Tibial nerve (tissue), 4 donors: ENCODE data around the gene PCSK7.

Experiments used
- CTCF ChIP-seq, 5 experiments: fragments of 200-600 bp in 3 of 5; fragments of 450-650 bp in 2 of 5; sonication (generic) in 3 of 5; IDR thresholded peaks; one replicate each; pipeline ENCODE4 v1.5.1; 2016 to 2019; ENCODE audit warnings: antibody characterized with exemption in 5 of 5, mild to moderate bottlenecking in 3 of 5, moderate library complexity in 2 of 5
- EP300 ChIP-seq, 2 donors: sonication (generic); formaldehyde crosslinking; IDR thresholded peaks; one replicate each; pipeline ENCODE4 v1.6.1; 2017; ENCODE audit warnings: antibody characterized with exemption in 2 of 2, mild to moderate bottlenecking in 1 of 2
- POLR2A ChIP-seq, 2 donors: fragments of 450-650 bp; IDR thresholded peaks; one replicate each; pipeline ENCODE4 v1.6.1; 2017; ENCODE audit warnings: antibody characterized with exemption in 2 of 2, mild to moderate bottlenecking in 2 of 2, moderate library complexity in 2 of 2

- TF ChIP-seq CTCF (IDR thresholded peaks at IDR 0.05) (no peak), POLR2A (IDR thresholded peaks at IDR 0.05) (no peak), EP300 (IDR thresholded peaks at IDR 0.05) (no peak)
Measured at GRCh38 chr11:117198613-117199012, 33.3 kb downstream of the PCSK7 start.
